Testis (tissue), 5 donors: Measurements from ENCODE around the gene METTL25B. TPM values are rescaled to one million over a fixed set of nuclear protein-coding genes. Genes with fewer than 3 reads are reported as not detected.

ENCODE experiments used
- DNase-seq: peaks from one replicate; pipeline ENCODE4 v3.0.0-alpha.2; 2019
- H3K27ac ChIP-seq, 2 donors: fragments of 200-600 bp; sonication (generic); one replicate each; pipeline ENCODE4 v1.5.1; 2019
- H3K27me3 ChIP-seq: fragments of 200-600 bp; sonication (generic); one replicate; pipeline ENCODE4 v1.5.1; 2019
- H3K36me3 ChIP-seq: fragments of 200-600 bp; sonication (generic); one replicate; pipeline ENCODE4 v1.5.1; 2017; ENCODE audit warnings: low read depth; ENCODE audit errors: missing control alignments
- H3K4me1 ChIP-seq: fragments of 200-600 bp; sonication (generic); one replicate; pipeline ENCODE4 v1.5.1; 2019
- H3K4me3 ChIP-seq, 2 donors: fragments of 200-600 bp; sonication (generic); one replicate each; pipeline ENCODE4 v1.5.1; 2017 to 2019
- H3K9me3 ChIP-seq: fragments of 200-600 bp; sonication (generic); one replicate; pipeline ENCODE4 v1.5.1; 2017
- POLR2A ChIP-seq: fragments of 450-650 bp; IDR thresholded peaks from one replicate; pipeline ENCODE4 v1.6.1; 2017; ENCODE audit warnings: antibody characterized with exemption, mild to moderate bottlenecking, moderate library complexity
- WGBS, 2 donors: methylation state at CpG; one replicate each; pipeline ENCODE4 v1.1.5; 2018; 5-methylcytosine and 5-hydroxymethylcytosine counted together
- intact Hi-C: fragments of 100-400 bp; cut with DNase I; formaldehyde crosslinking; loops from one replicate; pipeline ENCODE4 v1.15.1; 2023; ENCODE audit warnings: low total_unique reads
- long read RNA-seq, 2 donors: transcript quantifications; one replicate each; lab custom pipeline, GENCODE V29; 2026
- polyA plus RNA-seq: library from polyadenylated mRNA; stranded (reverse); fragments of 350-450 nt; fragmentation: Illumina TruSeq; extraction: RNeasy Lipid Tissue Mini Kit (QIAGEN cat#74804); gene quantifications from one replicate; pipeline ENCODE4 v1.2.3, GENCODE V29; 2014; ENCODE audit warnings: low read depth, low replicate concordance; ENCODE audit not compliant: insufficient read depth
- total RNA-seq, 2 donors: library from RNA; depleted of rRNA; stranded (reverse); fragments of >200 nt; gene quantifications; one replicate each; pipeline ENCODE4 v1.2.3, GENCODE V29; 2016
- TF ChIP-seq, protein P1 (sequence below), 3 experiments: fragments of 450-650 bp in 2 of 3; fragments of 200-600 bp in 1 of 3; sonication (generic) in 1 of 3; IDR thresholded peaks; one replicate each; pipeline ENCODE4 v1.5.1; 2016 to 2019; ENCODE audit warnings: antibody characterized with exemption in 3 of 3, mild to moderate bottlenecking in 2 of 3, moderate library complexity in 1 of 3

METTL25B gene
- total RNA-seq (10 to 100 TPM; 34.1 to 69.0 TPM), polyA plus RNA-seq (50.5 TPM)
- long read RNA-seq, donor 1, partial matches to known transcripts: 0 of 3 reads
- long read RNA-seq, donor 1, other reads (novel, unspliced or antisense): 0 of 3 reads
- long read RNA-seq, donor 2, transcript RRNAD1-201 (8 exons, 2,254 nt): major isoform, 5 of 7 reads
- long read RNA-seq, donor 2, partial matches to known transcripts: 0 of 7 reads
- long read RNA-seq, donor 2, other reads (novel, unspliced or antisense): 0 of 7 reads

DNA sequence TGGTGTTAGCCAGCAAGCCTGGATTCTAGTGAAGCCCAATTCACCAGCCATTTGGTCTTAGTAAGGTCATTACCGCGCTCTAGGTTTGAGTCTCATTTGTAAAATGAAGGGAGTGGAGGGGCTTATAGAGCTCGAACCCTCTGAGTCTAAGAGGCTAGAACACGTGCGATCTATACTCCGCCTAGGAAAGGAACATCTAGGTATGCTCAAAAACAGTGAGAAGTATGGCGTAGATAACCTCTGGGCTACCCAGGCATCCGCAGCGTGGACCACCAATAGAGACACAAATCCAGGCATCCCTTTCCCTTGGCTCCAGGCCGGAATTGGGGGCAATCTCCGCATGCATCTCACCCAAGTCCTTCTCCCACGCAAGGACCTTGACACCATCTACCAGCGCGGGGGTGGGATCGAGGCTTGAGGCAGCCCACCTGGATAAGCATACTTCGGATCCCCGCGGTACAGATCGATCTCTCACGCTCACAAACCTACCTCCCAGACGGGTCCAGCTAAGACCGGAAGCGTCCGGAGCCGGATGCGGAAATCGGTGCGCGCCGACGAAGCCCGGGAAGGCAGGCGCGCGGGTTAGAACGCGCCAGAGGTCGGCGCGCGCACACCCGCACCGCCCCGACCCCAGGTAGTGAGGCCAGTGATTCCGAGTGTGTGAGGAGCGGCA, at the start of gene METTL25B:
METTL25B (plus strand) TSS at position 544 of the 673 bp plus-strand sequence. CDS start 636 bp downstream, outside the sequence.
- Histone ChIP-seq H3K27ac (peak within 1 kb of the TSS; percentile 97 to 98), H3K27me3 (no peaks in the 10 kb centered on the region), H3K4me3 (peak within 1 kb of the TSS; percentile 91), H3K9me3 (no peaks in the 10 kb centered on the region), H3K4me1 (peaks cover 44% of the 10 kb centered on the region), H3K36me3 (no peaks in the 10 kb centered on the region)
- TF ChIP-seq, protein P1, sequence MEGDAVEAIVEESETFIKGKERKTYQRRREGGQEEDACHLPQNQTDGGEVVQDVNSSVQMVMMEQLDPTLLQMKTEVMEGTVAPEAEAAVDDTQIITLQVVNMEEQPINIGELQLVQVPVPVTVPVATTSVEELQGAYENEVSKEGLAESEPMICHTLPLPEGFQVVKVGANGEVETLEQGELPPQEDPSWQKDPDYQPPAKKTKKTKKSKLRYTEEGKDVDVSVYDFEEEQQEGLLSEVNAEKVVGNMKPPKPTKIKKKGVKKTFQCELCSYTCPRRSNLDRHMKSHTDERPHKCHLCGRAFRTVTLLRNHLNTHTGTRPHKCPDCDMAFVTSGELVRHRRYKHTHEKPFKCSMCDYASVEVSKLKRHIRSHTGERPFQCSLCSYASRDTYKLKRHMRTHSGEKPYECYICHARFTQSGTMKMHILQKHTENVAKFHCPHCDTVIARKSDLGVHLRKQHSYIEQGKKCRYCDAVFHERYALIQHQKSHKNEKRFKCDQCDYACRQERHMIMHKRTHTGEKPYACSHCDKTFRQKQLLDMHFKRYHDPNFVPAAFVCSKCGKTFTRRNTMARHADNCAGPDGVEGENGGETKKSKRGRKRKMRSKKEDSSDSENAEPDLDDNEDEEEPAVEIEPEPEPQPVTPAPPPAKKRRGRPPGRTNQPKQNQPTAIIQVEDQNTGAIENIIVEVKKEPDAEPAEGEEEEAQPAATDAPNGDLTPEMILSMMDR (IDR thresholded peaks at IDR 0.05): no peak
- no peak for TF ChIP-seq POLR2A
- intact Hi-C loops: no loop called here
- peak; percentile 89 for DNase-seq
- WGBS, 2 donors: 1% methylated on average over 20 to 46 of the region's 46 CpGs

DNA sequence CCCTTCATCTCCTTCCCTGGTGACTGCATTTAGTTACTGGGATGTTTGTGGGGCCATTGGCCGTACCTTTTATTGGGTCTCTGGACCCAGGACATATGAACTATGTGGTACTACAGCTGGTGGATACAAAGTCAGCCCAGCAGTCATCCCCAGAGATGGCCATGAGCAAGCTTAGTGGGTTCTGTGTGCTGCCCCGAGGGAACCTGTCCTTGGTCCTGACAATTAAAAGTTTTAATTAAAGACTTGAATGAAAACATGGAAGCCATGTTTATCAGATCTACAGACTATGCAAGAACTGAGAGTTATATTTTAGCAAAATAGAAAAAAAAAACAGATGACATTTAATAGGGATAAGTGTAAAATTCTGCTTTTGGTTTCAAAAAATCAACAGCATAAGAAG, 48.2 kb upstream of the METTL25B start:
- TF ChIP-seq POLR2A: no peak
- TF ChIP-seq, protein P1 (IDR thresholded peaks at IDR 0.05): no peak
- Histone ChIP-seq H3K4me1 (peaks cover 21% of the 10 kb centered on the region), H3K27ac (no peak overlapping the region), H3K36me3 (no peaks in the 10 kb centered on the region), H3K4me3 (no peak overlapping the region), H3K27me3 (no peaks in the 10 kb centered on the region), H3K9me3 (no peaks in the 10 kb centered on the region)
- intact Hi-C loops: no loop called here
- no peak for DNase-seq
- WGBS, 2 donors: 54 to 73% methylated on average over 2 of the region's 2 CpGs

DNA sequence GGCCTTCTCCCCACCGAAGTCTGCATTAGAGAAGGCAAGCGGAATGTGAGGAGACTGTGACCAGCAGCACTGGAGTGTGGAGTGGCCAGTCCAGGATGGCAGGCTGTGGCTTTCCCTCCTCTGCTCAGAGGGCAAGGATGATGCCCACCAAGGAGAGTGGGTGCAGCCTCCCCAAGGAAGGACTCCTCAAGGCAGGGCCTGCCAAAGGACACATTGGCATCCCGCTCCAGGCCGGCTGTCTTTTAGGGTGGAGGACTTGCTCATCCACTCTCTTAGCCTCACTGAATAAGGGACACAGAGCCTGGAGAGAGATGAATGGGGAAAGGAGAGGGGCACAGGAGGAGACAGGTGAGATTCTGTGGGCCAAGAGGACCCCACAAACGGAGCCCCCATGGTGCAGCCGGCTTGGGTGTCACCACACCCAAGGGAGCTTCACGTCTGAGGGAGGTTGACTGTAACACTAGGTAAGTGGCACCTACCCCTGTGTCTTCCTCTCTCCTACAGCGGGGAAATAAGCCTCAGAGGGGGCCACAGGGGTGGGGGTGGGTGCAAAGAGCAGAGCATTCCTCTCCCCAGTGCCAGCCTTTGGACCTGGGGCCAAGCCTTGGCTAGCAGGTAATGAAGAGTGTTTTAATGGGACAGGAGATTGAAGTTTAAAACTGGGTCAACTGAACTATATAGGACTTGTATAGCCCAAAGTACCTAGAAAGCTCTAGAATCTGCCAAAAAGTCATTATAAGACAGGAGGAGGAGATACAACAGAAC, 46.9 kb upstream of the METTL25B start:
- 80 to 88% methylated on average over 8 of the region's 8 CpGs for WGBS, 2 donors
- intact Hi-C loops: no loop called here
- H3K4me3 ChIP-seq: no peak overlapping the region
- no peak for DNase-seq
- no peak overlapping the region for H3K27ac ChIP-seq
- no peaks in the 10 kb centered on the region for H3K9me3 ChIP-seq
- H3K27me3 ChIP-seq: no peaks in the 10 kb centered on the region
- no peak for TF ChIP-seq POLR2A
- TF ChIP-seq, protein P1 (IDR thresholded peaks at IDR 0.05): no peak
- H3K36me3 ChIP-seq: no peaks in the 10 kb centered on the region
- peaks cover 11% of the 10 kb centered on the region for H3K4me1 ChIP-seq

DNA sequence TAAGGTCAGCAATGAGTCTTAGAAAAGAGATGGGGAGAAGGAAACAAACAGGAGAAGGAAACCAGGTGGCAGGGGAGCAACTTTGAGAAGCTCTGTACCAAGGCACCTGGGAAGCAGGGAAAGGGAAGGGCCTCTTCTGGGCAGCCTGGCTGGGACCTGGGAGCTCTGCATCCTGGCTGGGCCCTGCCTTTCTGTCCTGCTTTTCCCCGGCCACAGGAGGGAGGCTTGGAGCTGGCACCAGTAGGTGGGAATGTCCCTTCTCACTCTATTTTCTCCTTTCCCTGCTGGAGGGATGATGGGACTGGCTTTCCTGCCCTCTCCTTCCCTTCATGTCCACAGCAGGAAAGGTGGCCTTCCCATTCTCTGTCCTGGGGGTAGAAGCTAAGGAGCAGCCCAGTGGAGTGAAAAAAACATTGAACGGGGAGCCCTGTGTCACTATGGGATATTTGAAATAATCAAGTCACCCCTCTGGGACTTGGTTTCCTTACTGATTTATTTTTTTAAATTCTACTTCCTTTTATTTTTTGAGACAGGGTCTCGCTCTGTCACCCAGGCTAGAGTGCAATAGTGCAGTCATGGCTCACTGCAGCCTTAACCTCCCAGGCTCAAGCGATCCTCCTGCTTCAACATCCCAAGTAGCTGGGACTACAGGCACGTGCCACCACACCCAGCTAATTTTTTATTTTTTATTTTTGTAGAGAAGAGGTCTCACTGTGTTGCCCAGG, 45.9 kb upstream of the METTL25B start:
- TF ChIP-seq POLR2A: no peak
- TF ChIP-seq, protein P1 (IDR thresholded peaks at IDR 0.05): no peak
- H3K27ac ChIP-seq: no peak overlapping the region
- DNase-seq: no peak
- H3K36me3 ChIP-seq: no peaks in the 10 kb centered on the region
- intact Hi-C loops: no loop called here
- no peak overlapping the region for H3K4me3 ChIP-seq
- H3K4me1 ChIP-seq: peaks cover 7% of the 10 kb centered on the region
- no peaks in the 10 kb centered on the region for H3K27me3 ChIP-seq
- 70 to 77% methylated on average over 5 of the region's 5 CpGs for whole genome bisulfite sequencing, 2 donors
- no peaks in the 10 kb centered on the region for H3K9me3 ChIP-seq
